Measurements from ENCODE around the gene SLC9A3.
A peak's percentile ranks its signal among the peaks of the same experiment; 100 is the strongest.
"Not testable (repeated sequence)": the region's sequence is repeated elsewhere in the genome, so short reads cannot be mapped to it uniquely, and the experiment has no call there.

Gene SLC9A3

DNA sequence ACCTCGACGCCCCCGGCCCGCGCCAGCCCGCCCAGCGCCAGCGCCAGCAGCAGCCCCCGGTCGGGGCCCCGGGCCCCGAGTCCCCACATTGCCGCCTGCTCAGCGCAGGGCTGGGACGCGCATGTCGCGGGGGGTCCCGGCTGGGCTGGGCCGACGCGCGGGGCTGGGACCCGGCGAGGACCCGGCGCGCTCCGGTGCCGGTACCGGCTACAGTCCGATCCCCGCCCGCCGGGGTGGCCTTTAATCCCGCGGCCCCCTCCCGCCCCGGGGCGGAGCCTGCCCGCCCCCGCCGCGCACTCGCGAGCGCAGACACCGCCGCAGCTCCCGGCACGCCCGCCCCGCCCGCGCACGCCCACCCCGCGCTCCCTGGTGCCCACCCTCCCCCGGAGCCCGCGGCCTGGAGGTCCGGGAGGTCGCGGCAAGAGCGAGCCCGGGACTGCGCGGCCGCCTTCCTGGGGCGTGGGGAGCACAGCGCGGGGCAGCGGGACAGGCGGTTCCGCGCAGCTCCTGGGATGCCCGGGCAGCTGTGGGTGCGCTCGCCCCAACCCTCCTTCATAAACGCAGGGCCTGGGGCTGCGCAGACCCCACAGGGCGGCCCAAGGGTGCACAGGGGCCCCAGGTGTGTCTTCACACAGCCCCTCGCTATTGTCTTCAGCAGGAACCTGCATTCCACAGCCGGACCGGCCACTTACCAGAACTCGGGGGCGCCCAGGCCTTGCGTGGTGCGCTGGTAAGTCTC, at the start of gene SLC9A3:
Gene SLC9A3, minus strand, starts transcription at position 216 of the 739 bp plus-strand sequence.
- peak within 1 kb of the TSS in 1 of 7 experiments; percentile 28 for H3K4me3 ChIP-seq
- no peak within 1 kb of the TSS for H3K27ac ChIP-seq

DNA sequence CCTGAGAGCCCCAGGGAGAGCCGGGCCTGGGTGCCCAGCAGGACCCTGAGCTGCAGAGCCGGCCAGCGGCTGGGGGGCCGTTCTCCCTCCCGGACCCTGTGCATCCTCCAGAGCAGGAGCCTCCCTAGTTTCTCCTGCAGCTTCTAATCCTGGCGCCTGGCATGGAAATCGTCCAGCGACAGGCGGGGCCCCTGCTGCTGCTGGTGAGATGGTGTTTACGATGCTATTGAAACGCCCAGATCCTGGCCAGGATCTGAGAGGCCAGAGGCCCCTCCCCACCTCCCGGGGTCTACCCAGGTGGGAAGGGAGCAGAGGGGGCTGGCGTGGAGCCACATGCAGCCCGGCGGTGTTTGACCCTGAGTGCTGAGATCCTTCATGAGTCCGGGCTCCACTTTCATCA, 49.7 kb upstream of the SLC9A3 start:
- no peak overlapping the region for H3K4me3 ChIP-seq

DNA sequence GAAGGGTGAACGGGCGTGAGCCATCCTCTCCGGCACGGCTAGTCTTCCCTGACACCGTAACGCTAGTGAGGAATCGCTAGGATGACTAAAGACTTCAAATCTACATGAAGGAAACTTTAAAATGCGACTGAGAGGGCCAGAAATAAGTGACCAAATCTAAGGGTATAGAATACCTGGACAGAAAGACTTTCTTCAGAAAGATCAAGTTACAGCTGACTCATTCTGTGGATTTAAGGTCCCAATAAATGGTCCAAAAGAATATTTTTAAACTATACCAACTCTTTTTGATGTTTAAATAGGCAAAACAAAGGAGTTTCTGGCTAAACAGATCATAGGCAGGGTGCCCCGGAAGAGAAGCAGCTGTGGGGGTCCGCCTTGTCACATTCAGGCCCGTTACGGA, 49.0 kb upstream of the SLC9A3 start:
- Histone ChIP-seq H3K27ac (no peak overlapping the region), H3K4me3 (no peak overlapping the region)

More for the DNA sequence above, 49.7 kb upstream of the SLC9A3 start:
- H3K27ac ChIP-seq: no peak overlapping the region

DNA sequence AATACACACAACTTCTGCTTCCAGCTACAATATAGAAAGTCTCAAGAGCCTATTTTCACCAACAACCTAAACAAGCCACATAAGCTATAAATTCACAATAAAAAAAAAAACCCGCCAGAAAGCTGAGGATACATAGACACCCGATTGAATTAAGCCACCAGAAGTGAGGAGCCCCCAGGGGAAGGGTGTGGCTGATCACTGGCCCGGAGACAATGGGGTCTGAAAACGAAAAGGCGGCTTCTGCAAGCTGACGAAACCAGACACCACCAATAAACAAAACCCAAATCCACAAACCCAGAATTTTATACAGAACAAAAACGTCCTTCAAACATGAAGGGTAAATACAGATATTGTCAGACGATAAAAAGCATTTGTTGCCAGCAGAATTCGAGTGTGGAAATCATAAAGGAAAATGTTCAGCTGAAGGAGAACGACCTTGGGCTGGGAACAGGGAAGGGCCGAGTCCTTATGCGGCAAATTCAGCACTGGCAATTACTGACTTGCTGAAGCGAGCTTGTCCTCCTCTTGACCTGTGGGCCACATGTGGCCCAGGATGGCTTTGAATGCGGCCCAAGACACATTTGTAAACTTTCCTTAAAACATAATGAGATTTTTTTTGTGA, 48.3 kb upstream of the SLC9A3 start:
- Histone ChIP-seq H3K4me3 (no peak overlapping the region), H3K27ac (no peak overlapping the region)

DNA sequence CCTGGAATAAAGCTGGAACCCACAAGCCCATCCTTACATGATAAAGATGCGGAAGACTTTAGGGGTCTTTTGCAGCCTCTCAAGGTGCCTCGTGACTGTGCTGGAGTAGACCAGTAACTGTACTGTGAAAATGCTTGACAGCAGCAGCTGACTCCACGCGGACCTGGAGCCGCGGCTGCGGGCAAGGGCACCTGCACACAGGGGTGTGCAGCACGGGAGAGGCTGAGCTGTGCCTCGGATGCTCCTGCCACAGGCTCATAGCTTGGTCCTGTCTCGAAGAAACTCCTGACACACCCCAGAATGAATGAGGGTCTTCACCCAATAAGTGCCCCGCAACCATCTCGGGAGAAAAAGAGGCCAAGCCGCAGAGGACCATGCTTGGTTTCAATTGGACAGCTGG, 47.5 kb upstream of the SLC9A3 start:
- H3K27ac ChIP-seq: no peak overlapping the region
- H3K4me3 ChIP-seq: no peak overlapping the region

DNA sequence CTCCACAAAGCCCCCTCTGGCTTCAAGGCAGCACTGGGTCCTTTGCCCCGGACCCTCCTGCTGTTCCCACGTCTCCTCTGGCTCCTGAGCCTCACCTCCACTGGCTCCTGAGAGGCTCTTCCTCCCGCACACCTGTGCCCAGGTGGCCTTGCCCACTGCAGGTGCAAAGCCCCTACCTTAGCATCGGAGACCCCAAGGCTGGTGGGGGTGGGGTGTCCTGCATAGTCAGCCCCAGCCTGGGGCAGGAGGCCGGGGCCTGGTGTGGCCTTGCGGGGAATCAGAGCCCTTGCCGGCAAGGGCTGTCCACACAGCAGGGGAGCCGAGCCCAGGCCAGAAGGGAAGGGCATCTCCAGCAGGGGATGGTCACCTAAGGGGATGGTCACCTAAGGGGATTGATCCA, 46.6 kb upstream of the SLC9A3 start:
- Histone ChIP-seq H3K27ac (no peak overlapping the region), H3K4me3 (no peak overlapping the region)

DNA sequence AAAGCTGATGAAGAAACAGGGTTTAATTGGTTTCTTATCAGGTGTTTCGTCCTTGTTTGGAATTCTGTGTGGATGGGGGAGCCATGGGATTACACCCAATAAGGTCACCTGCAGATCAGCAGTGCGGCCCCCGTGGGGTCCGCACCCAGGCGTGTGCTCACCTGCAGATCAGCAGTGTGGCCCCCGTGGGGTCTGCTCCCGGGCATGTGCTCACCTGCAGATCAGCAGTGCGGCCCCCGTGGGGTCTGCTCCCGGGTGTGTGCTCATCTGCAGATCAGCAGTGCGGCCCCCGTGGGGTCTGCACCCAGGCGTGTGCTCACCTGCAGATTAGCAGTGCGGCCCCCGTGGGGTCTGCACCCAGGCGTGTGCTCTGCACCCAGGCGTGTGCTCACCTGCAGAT, 46.2 kb upstream of the SLC9A3 start:
- no peak overlapping the region for H3K4me3 ChIP-seq
- no peak overlapping the region for H3K27ac ChIP-seq

DNA sequence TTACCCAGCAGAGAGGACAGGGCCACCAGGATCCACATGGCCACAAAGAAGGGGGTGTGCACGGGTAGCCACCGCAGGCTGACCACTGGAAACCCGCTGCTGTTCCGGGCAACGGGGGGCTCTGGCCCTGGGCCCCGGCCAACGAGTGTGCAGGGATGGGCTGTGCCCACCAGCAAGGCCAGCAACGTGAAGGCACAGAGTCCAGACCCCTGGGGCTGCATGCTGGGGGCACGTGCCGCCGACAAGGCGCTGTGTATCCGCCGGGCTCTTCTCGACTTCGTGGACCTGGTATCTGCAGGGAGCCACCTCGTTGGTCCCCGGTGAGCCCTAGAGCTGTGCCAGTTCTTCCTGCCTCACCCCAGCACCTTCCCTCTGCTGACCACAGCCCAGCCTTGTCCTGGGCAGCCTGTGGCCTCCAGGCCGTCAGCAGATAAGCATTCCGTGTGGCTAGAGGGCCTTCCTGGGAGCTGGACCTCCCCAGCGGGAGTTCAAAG, 45.7 kb upstream of the SLC9A3 start:
- no peak overlapping the region for H3K27ac ChIP-seq
- no peak overlapping the region for H3K4me3 ChIP-seq

DNA sequence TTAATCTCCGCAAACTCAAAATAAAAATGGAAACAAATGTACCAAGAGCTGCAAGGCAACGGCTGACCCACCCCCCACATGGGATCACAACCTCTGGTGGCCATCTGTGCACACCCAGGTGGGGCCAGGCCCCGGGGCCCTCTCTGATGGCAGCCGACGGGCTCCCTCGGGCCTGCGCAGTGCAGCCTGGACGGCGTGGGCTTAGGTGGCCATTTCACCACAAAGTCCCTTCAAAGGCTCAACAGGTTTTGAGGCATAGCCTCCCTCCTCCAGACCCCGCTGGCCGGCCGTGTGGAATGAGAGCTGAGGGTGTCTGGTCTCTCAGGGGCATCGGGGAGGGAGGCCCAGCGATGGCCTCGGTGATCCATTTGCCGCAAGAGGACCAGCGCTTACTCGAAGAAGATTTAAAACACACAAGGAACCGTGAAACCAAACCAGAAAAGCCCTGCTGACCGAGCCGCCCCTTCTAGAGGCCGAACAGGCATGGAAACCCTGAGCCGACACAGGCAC, 45.2 kb upstream of the SLC9A3 start:
- H3K27ac ChIP-seq: no peak overlapping the region
- no peak overlapping the region for H3K4me3 ChIP-seq

DNA sequence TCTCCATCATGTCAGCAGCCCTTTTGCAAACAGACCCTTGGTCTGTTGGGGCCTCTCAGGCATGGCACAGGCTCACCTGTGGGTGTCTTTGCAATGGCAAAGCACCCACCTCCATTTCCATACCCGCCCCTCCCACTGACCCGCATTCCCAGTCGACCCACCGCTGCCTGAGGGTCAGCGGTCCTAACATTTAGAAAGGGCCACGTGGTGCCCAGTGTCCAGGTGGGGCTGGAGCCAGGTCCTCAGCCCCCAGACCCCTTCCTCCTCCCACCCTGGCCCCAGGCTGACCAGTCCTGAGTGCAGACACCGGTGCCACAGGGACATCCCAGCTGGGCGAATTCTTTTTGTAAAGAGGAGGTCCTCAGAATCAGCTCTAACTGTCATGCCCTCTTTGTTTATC, 44.6 kb upstream of the SLC9A3 start:
- Histone ChIP-seq H3K4me3 (no peak overlapping the region), H3K27ac (no peak overlapping the region)

DNA sequence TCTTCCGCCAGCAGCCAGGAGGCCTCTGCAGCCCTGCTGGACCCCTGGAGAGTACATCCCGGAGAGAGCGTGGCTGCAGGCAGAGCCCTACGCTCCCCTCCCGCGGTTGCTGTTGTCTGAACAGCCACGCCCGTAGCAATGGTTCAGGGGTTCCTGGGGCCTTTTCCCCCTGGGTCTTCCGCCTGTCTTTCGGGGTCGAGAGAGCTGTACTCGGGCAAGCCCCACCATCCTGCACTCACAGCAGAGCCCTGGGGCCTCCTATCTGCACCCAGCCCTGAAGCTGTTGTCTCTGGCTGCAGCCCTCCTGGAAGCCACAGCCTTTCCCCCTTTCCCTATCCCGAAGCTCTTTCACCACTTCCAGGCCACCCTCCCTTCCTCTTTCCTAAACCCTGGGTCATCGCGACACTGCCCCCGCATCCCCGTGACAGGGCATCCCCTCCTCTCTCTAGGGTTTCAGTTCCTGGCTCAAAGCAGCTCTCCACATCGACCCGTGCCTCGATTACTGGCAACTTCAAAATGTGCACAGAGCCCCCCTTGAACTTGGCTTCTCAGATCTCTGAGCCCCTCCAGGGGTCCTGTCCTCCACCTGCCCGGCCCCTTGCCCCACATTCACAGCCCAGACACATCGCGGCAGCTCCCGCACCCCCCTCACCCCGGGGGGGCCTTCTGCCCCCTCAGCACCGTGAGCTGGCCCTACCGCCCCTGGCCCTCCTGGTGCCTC, 44.0 kb upstream of the SLC9A3 start:
- Histone ChIP-seq H3K27ac (no peak overlapping the region), H3K4me3 (no peak overlapping the region)

DNA sequence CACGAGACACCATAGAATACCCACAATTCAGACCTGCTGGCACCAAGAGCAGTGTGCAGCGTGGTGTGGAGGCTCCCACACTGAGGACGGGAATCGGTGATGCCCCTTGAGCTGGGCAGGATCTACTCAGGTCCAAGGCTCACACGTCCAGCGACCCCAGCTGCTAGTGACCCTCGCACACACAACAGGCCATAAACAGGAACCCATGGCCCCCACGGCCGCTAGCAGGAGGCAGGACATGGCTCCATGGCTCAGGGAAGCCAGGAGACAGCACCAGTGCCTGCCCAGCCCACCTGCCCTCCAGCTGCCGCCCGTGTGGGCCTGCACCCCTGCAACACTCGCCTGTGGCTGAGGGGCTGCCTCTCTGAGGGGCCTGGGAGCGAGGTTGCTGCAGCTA, 43.4 kb upstream of the SLC9A3 start:
- Histone ChIP-seq H3K4me3 (no peak overlapping the region), H3K27ac (no peak overlapping the region)

DNA sequence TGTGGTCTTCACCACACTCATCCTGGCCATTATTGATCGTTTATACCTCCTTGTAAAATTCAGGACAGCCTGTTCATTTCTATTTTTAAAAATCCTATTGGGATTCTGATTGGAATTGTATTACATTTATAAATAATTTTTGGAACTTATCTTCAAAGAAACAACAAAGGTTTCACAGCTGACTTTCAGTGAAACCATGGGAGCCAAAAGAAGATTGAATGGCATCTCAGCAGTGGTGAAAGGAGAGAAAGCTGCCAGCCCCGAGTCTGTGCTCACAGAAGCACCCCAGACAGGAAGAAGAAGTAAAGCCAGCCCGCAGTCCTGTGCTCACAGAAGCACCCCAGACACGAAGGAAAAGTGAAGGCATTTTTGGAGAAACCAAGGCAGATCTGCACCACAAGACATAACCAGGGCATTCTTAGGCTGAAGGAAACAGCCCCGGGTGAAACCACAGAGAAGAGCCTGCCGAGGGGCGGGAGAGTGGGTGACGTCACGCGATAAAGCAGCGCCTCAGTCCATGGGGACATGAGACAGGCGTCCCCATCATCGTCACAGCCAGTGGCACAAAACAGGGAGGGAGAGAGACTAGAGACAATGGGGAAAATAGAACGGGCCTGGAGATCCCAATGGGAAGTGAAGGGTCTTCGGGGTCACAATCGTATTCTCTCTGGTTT, 42.5 kb upstream of the SLC9A3 start:
- Histone ChIP-seq H3K4me3 (no peak overlapping the region), H3K27ac (no peak overlapping the region)

DNA sequence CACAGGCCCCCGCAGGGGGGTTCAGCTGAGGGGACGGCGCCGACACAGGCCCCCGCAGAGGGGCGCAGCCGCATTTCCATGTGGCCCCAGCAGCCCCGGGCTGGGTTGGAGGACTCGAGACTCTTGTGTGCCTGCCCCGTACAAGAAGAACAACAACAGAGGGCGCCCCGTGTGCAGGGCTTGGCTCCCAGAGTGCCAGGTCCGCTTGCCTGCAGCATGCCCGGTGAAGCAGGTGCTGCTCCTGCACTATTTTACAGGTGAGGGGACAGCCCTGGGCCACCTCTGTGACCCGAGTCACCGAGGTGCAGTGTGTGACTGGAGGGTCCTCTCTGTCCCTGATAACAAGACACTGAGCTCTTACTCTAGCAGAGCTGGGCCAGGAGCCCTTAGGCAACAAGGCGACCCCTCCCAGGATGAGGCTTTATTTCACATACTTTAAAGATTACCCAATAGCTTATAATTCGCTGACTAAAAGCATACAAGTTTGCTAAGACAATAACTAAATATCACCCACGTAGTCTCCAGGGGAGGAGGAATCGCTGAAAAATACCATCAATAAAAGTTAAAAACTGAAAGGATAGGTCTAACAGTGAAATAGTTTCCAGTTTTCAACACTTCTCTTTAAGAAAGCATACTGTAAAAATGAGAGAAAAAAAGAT, 41.7 kb upstream of the SLC9A3 start:
- no peak overlapping the region for H3K27ac ChIP-seq
- no peak overlapping the region for H3K4me3 ChIP-seq

DNA sequence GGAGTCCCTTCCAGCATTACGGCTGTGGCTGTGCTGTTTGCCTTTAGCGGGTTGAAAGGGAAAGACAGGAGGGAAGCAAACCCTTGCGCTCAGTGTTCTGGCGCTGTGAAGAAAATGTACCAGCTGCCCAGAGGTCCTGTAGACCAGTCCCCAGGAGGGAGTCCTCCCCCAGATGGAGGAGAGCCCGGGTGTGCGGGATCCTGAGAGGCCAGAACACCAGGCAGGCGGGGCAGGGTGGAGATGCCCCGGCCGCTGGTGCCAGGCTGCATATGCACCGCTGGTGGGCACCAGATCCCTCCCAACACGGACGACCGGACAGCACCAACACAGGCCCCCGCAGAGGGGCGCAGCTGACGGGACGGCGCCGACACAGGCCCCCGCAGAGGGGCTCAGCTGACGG, 37.2 kb upstream of the SLC9A3 start:
- Histone ChIP-seq H3K4me3 (no peak overlapping the region), H3K27ac (no peak overlapping the region)

DNA sequence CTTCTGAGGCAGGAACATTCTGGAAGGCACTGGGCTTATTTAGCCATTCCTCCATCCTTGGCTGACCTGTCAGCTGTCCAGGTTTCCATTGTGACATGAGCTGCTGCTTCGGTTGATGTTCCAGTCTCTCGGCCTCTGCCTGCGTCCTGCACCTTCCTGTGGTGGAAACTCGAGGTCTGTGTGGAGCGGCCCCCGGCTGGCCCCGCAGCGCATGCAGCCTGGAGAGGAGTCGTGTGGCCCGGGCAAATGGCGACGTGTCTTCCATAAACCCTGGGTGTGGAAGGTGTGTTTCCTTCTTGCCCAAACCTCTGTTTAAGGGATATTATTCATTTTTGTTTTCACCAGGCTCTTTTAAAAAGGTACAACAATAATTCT, 36.5 kb upstream of the SLC9A3 start:
- Histone ChIP-seq H3K4me3 (no peak overlapping the region), H3K27ac (no peak overlapping the region)

DNA sequence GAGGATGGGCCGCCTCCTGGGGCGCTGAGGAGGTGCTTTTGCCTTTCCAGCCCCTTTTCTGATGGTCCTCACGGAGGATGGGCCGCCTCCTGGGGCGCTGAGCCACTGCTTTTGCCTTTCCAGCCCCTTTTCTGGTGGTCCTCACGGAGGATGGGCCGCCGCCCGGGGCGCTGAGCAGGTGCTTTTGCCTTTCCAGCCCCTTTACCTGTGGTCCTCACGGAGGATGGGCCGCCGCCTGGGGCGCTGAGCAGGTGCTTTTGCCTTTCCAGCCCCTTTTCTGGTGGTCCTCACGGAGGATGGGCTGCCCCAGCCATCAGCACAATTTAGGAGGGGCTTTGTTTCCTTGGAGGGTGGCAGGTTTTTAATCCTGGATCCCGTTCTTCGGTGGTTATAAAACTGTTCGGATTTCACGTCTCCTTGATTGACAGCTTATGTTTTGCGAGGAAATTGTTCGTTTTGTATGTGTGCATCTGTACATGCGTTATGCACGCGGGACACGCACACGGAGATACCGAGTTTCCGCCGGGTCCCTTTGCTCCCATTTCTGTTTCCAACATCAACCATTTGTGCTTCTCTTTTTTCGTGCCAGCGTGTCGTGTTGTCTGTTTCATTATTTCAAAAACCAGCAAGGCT, 34.7 kb upstream of the SLC9A3 start:
- Histone ChIP-seq H3K27ac (no peak overlapping the region), H3K4me3 (no peak overlapping the region)

DNA sequence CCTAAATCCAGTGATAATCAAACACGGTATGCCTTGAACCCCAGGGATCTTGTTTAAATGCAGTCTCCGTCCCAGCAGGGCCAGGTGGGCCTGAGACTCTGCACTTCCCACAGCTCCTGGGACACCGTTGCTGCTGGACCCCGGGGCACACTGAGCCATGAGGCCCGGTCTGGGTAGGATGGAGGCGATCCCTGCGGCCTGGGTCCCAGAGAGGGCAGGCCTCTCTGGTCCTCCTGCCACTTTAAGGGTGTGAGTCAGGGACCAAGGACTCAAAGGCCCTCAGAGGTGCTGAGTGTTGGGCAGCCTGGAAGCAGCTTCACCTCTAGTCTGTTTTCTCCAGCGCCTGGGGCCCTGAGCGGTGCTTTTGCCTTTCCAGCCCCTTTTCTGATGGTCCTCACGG, 34.1 kb upstream of the SLC9A3 start:
- Histone ChIP-seq H3K4me3 (no peak overlapping the region), H3K27ac (no peak overlapping the region)

DNA sequence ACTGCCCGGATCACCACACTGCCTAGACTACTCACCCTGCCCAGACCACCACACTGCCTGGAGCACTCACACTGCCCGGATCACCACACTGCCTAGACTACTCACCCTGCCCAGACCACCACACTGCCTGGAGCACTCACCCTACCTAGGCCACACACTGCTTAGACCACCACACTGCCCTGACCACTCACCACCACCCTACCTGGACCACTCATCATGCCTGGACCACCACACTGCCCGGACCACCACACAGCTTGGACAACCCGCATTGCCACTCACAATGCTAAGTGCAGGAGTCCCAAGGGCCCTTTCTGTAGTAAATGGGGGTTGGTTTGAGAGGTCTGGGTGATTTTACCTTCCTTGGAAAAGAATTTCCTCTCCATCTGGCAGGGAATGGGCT, 33.7 kb upstream of the SLC9A3 start:
- not testable (repeated sequence) for H3K27ac ChIP-seq, H3K4me3 ChIP-seq
